ENCODE results near the gene ERN1.
A peak's percentile ranks its signal among the peaks of the same experiment; 100 is the strongest.

ERN1 gene

DNA sequence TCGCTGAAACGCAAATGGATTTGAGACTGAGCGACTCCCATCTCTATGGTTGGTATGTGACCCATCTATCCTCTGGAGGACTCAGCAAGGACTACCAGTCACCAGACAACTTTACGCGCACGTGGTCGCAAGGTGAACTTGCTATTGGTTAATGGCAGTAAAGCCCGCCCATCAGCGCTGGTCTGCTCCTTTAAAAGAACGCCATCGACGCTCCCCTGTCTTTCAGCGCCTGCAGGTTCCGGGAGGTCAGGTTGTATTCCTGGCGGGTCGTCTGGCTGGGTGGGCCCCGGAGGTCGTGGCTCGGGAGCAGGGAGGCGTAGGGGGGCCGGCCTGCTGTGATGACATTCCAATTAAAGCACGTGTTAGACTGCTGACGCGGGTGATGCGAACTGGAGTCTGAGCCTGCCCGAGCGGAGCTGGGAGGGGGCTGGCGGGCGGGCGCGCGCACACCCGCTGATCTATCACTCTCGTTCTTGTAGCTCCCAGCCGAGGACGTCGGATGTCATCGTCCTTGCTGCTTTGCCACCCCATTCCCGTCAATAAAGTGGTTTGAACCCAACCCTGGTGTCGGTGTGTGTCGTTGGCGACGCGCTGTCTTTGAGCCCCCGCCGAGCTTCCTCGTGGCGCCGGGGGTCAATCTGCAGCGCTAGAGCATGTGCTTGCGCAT, 15.9 kb upstream of the ERN1 start:
- peak overlapping the region; percentile 96 for H3K4me3 ChIP-seq (ENCODE audit: low read length)
- peaks cover 9% of the 10 kb centered on the region for H3K4me1 ChIP-seq (ENCODE audit: control insufficient read depth, insufficient read depth, low read length)

DNA sequence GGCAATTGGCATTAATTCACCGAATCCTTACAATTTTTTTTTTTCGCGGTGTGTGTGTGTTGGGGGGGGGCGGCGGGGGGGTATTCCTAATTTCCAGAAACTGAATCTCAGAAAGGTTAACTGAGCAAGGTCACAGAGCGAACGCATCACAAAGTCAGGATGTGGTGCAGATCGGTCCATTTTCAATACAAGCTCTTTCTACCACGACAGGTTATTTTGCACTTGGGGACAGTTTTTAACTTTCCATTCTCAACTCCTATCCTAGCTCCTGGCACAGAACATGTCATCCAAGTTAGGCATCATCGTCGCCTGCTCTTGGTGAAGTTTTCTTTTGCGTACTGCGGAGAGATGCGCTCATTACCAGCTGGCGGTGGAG, 15.4 kb upstream of the ERN1 start:
- H3K4me3 ChIP-seq (ENCODE audit: low read length): peak overlapping the region; percentile 96
- peak overlapping the region; percentile 96 for H3K27ac ChIP-seq (ENCODE audit: low read depth, low read length)
- peaks cover 4% of the 10 kb centered on the region for H3K36me3 ChIP-seq (ENCODE audit: control insufficient read depth, insufficient read depth, low read length)
- H3K9ac ChIP-seq (ENCODE audit: low read length): peak overlapping the region; percentile 94
- no peaks in the 10 kb centered on the region for H3K27me3 ChIP-seq (ENCODE audit: control insufficient read depth, insufficient read depth, low read length)
- H3K4me1 ChIP-seq (ENCODE audit: control insufficient read depth, insufficient read depth, low read length): peaks cover 9% of the 10 kb centered on the region

More for the DNA sequence above, 15.9 kb upstream of the ERN1 start:
- H3K27ac ChIP-seq (ENCODE audit: low read depth, low read length): peak overlapping the region; percentile 96
- no peaks in the 10 kb centered on the region for H3K27me3 ChIP-seq (ENCODE audit: control insufficient read depth, insufficient read depth, low read length)
- H3K9ac ChIP-seq (ENCODE audit: low read length): peak overlapping the region; percentile 94
- H3K36me3 ChIP-seq (ENCODE audit: control insufficient read depth, insufficient read depth, low read length): peaks cover 4% of the 10 kb centered on the region

DNA sequence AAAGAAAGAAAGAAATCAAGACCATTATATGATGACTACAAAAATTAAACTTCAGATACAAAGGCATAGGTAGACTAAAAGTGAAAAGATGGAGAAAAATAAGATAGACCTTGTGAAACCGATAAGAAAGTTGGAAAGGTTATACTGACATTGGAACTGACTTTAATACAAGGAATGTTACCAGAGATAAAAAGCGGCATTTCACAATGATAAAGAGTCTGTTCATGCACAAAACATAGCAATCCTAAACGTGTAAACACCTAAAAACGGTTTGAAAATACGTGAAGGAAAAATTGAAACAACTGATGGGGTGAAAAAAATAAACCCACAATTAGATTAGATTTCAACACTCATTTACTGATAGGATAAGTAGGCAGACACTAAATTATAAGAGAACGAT, 9.6 kb upstream of the ERN1 start:
- Histone ChIP-seq H3K4me3 (ENCODE audit: low read length) (no peak overlapping the region), H3K9ac (ENCODE audit: low read length) (no peak overlapping the region), H3K36me3 (ENCODE audit: control insufficient read depth, insufficient read depth, low read length) (no peaks in the 10 kb centered on the region), H3K4me1 (ENCODE audit: control insufficient read depth, insufficient read depth, low read length) (no peaks in the 10 kb centered on the region), H3K27me3 (ENCODE audit: control insufficient read depth, insufficient read depth, low read length) (no peaks in the 10 kb centered on the region), H3K27ac (ENCODE audit: low read depth, low read length) (no peak overlapping the region)

DNA sequence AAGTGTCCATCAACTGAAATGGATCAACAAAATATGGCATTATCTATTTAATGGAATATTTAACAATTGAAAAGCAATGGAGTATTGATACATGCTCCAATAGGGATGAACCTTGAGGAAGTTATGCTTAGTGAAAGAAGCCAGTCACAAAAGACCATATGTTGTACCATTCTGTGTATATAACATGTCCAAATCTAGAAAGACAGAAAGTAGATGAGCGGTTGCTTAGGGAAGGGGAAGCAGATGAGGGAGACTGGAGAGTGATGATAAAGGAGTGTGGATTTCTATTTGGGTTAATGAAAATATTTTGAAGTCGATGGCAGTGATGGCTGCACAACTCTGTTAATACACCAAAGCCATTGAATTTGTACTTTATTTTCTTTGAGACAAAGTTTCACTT, 8.5 kb upstream of the ERN1 start:
- no peaks in the 10 kb centered on the region for H3K4me1 ChIP-seq (ENCODE audit: control insufficient read depth, insufficient read depth, low read length)
- no peak overlapping the region for H3K27ac ChIP-seq (ENCODE audit: low read depth, low read length)

DNA sequence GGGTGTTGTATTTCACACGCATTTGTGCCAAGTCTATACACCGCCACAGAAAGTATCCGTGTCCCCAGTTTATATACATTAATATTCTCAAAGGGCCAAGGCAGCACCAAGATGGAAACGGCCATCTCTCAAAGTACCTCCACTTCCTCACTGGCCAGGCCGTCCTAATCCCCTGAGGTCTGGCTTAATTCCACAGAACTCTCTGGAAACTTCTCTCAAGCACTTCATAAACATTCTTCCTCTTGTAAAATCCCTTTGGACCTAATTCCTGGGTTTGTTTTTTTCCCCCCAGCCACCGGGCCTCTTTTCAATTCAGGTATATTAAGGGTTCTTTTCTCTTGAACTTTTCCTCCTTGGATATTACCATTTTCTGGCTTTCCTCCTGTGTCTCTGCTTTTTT, 5.1 kb upstream of the ERN1 start:
- no peak overlapping the region for H3K27ac ChIP-seq (ENCODE audit: low read depth, low read length)
- no peaks in the 10 kb centered on the region for H3K36me3 ChIP-seq (ENCODE audit: control insufficient read depth, insufficient read depth, low read length)
- peaks cover 5% of the 10 kb centered on the region for H3K4me1 ChIP-seq (ENCODE audit: control insufficient read depth, insufficient read depth, low read length)
- no peak overlapping the region for H3K4me3 ChIP-seq (ENCODE audit: low read length)
- H3K27me3 ChIP-seq (ENCODE audit: control insufficient read depth, insufficient read depth, low read length): no peaks in the 10 kb centered on the region
- no peak overlapping the region for H3K9ac ChIP-seq (ENCODE audit: low read length)

More for the DNA sequence above, 8.5 kb upstream of the ERN1 start:
- no peaks in the 10 kb centered on the region for H3K36me3 ChIP-seq (ENCODE audit: control insufficient read depth, insufficient read depth, low read length)
- no peak overlapping the region for H3K4me3 ChIP-seq (ENCODE audit: low read length)
- no peaks in the 10 kb centered on the region for H3K27me3 ChIP-seq (ENCODE audit: control insufficient read depth, insufficient read depth, low read length)
- no peak overlapping the region for H3K9ac ChIP-seq (ENCODE audit: low read length)

DNA sequence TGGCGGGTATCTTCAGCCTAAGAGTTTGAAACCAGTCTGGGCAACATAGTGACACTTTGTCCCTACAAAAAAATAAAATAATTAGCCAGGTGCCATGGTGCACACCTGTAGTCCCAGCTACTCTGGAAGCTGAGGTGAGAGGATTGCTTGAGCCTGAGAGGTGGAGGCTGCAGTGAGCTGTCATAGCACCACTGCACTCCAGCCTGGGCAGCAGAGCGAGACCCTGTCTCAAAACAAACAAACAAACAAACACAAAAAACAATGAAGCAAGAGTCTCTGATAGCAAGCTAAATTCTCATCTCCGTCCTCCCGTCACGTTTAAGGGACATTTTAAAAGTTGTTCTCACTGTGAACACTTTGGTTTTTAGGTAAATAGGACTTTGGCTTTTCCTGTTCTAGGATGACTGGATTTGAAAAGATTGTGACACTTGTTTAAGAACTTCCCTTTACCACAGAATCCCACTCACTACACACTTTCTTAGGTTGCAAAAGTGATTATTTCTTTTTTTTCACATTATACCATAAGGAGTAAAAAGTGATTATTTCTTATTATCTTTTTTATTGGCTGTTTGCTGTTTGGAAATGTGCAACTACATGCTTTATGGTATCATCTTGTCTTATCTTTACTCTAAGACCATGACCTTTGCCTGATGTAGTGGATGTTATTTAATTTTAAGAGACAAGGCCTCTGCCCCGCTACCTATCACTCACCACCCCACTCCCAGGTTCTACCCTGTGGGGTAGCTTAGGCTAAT, 4.4 kb upstream of the ERN1 start:
- H3K4me1 ChIP-seq (ENCODE audit: control insufficient read depth, insufficient read depth, low read length): peaks cover 5% of the 10 kb centered on the region
- no peak overlapping the region for H3K4me3 ChIP-seq (ENCODE audit: low read length)
- H3K36me3 ChIP-seq (ENCODE audit: control insufficient read depth, insufficient read depth, low read length): no peaks in the 10 kb centered on the region
- H3K27me3 ChIP-seq (ENCODE audit: control insufficient read depth, insufficient read depth, low read length): no peaks in the 10 kb centered on the region
- H3K9ac ChIP-seq (ENCODE audit: low read length): no peak overlapping the region
- no peak overlapping the region for H3K27ac ChIP-seq (ENCODE audit: low read depth, low read length)

DNA sequence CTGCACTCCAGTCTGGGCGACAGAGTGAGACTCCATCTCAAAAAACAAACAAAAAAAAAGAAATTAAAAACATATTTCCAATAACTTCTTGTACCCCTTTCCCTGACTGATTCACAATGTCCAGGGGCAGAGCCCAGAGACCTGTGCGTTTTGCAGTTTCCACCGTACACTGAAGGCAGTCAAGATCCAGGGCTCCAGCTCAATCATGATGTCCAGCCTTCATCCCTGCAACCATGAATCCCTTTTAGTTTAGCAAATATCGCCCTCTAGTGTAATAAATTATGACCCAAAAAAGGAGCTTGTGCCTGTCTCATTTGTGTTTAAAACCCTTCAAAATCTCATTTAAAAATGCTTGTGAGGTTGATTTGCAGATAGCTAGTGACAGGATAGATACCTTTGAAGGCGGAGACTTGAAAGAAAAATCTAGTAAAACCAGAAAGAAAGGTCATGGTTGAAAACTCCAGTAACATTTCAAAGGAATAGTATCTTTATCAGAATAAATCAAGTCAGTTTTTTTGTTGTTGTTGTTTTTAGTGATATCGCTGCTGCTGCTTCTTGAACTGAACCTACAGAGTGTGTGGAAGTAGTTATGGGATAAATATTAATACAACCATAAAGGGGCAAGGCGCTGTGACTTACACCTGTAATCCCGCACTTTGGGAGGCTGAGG, 3.7 kb upstream of the ERN1 start:
- H3K36me3 ChIP-seq (ENCODE audit: control insufficient read depth, insufficient read depth, low read length): no peaks in the 10 kb centered on the region
- H3K4me3 ChIP-seq (ENCODE audit: low read length): no peak overlapping the region
- H3K9ac ChIP-seq (ENCODE audit: low read length): no peak overlapping the region
- H3K27me3 ChIP-seq (ENCODE audit: control insufficient read depth, insufficient read depth, low read length): no peaks in the 10 kb centered on the region
- peaks cover 8% of the 10 kb centered on the region for H3K4me1 ChIP-seq (ENCODE audit: control insufficient read depth, insufficient read depth, low read length)
- no peak overlapping the region for H3K27ac ChIP-seq (ENCODE audit: low read depth, low read length)

DNA sequence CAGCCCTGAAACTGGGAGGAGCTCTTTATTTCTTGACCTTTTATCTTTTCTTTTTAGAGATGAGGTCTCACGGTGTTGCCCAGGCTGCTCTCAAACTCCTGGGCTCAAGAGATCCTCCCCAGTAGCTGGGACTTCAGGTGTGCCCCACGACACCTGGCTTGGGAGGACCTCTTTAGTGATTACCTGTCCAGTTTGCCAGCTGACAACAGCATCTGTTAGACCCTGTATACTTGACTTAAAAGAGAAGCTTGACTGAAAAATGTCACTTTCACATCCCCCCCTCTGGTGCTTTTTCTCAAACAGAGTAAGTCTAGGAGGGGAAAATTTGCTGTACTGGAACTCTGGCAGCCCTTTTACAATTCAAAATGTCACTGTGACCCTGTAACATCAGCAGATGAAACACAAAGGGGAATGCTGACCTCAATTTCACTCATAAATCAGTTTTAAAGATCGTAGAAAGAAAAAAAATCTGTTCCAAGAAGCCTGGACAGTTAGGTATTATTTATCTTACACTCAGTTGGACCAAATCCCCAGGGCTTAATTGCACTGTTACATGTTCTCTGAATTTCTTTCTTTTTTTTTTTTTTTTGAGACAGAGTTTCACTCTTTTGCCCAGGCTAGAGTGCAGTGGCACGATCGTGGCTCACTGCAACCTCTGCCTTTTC, 1.8 kb upstream of the ERN1 start:
- Histone ChIP-seq H3K4me3 (ENCODE audit: low read length) (no peak overlapping the region), H3K36me3 (ENCODE audit: control insufficient read depth, insufficient read depth, low read length) (no peaks in the 10 kb centered on the region), H3K4me1 (ENCODE audit: control insufficient read depth, insufficient read depth, low read length) (peaks cover 13% of the 10 kb centered on the region), H3K27me3 (ENCODE audit: control insufficient read depth, insufficient read depth, low read length) (no peaks in the 10 kb centered on the region), H3K27ac (ENCODE audit: low read depth, low read length) (no peak overlapping the region), H3K9ac (ENCODE audit: low read length) (no peak overlapping the region)

DNA sequence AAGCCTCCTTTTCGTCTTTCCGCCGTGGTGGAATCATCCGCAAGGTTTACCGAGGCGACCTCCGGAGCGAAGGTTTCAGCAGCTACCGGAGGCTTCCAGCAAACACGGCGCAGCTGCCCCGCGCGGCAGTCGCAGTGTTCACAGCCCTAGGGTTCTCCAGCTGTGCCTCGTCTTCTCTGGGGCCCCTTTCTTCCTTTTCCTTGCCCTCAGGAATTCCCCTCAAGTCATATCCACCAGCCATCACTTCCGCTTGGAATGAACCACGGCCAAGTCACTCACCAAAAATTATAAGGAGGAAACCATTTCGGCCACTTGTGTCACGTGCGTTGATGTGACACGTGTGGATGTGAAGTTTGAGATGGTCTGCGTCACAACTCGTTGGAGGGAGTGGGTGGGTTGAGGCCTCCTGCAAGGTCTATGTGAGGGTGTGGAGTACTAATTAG, 636 bp upstream of the ERN1 start:
- peaks cover 13% of the 10 kb centered on the region for H3K4me1 ChIP-seq (ENCODE audit: control insufficient read depth, insufficient read depth, low read length)
- peak overlapping the region; percentile 68 for H3K4me3 ChIP-seq (ENCODE audit: low read length)
- peak overlapping the region; percentile 27 for H3K9ac ChIP-seq (ENCODE audit: low read length)
- no peaks in the 10 kb centered on the region for H3K36me3 ChIP-seq (ENCODE audit: control insufficient read depth, insufficient read depth, low read length)
- H3K27me3 ChIP-seq (ENCODE audit: control insufficient read depth, insufficient read depth, low read length): no peaks in the 10 kb centered on the region
- H3K27ac ChIP-seq (ENCODE audit: low read depth, low read length): peak overlapping the region; percentile 92

DNA sequence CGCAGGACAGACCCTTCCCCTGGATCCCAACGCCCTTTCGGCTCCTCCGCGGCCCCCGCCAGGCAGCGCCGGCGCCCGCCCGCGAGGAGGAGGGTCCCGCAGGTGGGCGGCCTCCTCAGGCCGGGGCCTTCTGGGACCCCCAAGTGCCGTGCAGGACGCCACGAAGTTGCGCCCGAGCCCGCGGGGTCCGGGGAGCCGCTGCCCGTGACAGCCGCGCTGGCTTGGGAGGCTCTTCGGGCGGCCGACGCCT, 504 bp downstream of the ERN1 start:
- peaks cover 13% of the 10 kb centered on the region for H3K4me1 ChIP-seq (ENCODE audit: control insufficient read depth, insufficient read depth, low read length)
- no peaks in the 10 kb centered on the region for H3K36me3 ChIP-seq (ENCODE audit: control insufficient read depth, insufficient read depth, low read length)
- peak overlapping the region; percentile 87 for H3K4me3 ChIP-seq (ENCODE audit: low read length)
- H3K9ac ChIP-seq (ENCODE audit: low read length): peak overlapping the region; percentile 75
- H3K27me3 ChIP-seq (ENCODE audit: control insufficient read depth, insufficient read depth, low read length): no peaks in the 10 kb centered on the region
- peak overlapping the region; percentile 95 for H3K27ac ChIP-seq (ENCODE audit: low read depth, low read length)

DNA sequence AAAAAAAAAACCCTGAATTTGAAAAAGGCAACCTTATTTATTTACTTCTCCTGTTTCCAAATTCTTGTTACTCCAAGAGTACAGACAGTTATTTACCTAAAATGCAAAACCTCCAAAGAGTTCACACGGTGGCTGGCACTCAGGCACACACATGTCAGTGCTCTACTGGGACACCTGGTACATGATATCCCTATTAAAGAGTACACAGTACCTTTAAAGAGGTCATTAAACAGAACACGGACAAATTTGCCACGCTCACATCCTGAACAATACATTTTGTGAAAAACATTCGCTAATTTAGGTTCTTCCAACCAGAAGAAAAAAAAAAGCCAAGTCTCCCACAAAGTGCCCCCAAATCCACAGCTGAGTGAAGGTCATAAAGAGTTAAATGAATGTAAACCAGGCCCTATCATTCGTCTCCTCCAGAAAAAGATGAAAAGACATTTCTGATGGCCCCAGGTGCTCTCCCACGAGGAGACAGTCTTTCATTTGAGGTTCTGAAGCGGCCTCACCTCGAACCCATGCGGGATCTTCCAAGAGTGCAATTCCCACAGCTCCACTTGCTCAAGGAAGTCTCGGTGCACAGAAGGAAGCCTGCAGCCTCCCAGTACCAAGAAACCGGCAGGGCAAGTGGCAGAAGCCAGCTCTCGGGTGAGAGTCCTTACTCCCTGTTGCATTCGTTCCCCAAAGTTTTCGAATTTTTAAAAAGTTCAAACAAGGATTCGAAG, 993 bp downstream of the ERN1 start:
- H3K9ac ChIP-seq (ENCODE audit: low read length): peak overlapping the region; percentile 75
- H3K27ac ChIP-seq (ENCODE audit: low read depth, low read length): peak overlapping the region; percentile 95
- no peaks in the 10 kb centered on the region for H3K36me3 ChIP-seq (ENCODE audit: control insufficient read depth, insufficient read depth, low read length)
- H3K4me1 ChIP-seq (ENCODE audit: control insufficient read depth, insufficient read depth, low read length): peaks cover 13% of the 10 kb centered on the region
- peak overlapping the region; percentile 87 for H3K4me3 ChIP-seq (ENCODE audit: low read length)
- H3K27me3 ChIP-seq (ENCODE audit: control insufficient read depth, insufficient read depth, low read length): no peaks in the 10 kb centered on the region

DNA sequence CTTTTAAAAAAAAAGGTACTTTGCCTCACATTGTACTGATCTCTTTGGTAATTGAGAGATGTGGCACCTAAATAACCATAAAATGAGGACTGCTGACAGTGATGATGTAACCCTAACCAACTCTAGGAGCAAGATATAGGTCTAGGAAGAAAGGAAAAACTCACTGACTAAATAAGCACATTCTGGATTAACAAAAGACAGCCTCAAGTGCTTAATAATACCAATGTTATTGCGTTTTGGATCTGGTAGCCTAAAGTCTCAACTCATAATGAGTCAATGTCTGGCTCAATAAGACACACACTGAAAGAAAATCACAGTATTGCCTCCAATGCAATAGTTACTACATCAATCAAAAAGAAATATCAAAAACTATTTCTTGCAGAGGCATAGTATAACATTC, 3.0 kb downstream of the ERN1 start:
- no peaks in the 10 kb centered on the region for H3K36me3 ChIP-seq (ENCODE audit: control insufficient read depth, insufficient read depth, low read length)
- H3K27ac ChIP-seq (ENCODE audit: low read depth, low read length): no peak overlapping the region
- H3K27me3 ChIP-seq (ENCODE audit: control insufficient read depth, insufficient read depth, low read length): no peaks in the 10 kb centered on the region
- H3K4me1 ChIP-seq (ENCODE audit: control insufficient read depth, insufficient read depth, low read length): peaks cover 13% of the 10 kb centered on the region
- no peak overlapping the region for H3K9ac ChIP-seq (ENCODE audit: low read length)
- no peak overlapping the region for H3K4me3 ChIP-seq (ENCODE audit: low read length)

Data from rectal smooth muscle tissue (tissue), 1 donor.